Smooth muscle cell (in vitro differentiated cells): Measurements from ENCODE around the gene CTSZ. TPM values are rescaled to one million over a fixed set of nuclear protein-coding genes. Genes with fewer than 3 reads are reported as not detected.

Experiments used
- DNase-seq: peaks from one replicate; lab custom pipeline; 2025; ENCODE audit not compliant: unreplicated experiment; lab: John Stamatoyannopoulos, UW
- H2AFZ ChIP-seq: fragments of 200-600 bp; sonication (generic); 2 replicates; pipeline ENCODE4 v1.6.0; 2016; ENCODE audit warnings: antibody characterized with exemption, low read depth, mild to moderate bottlenecking
- H3F3A ChIP-seq: fragments of 200-600 bp; sonication (generic); 2 replicates; pipeline ENCODE4 v1.6.0; 2017; ENCODE audit warnings: antibody characterized with exemption, low read depth
- H3K27ac ChIP-seq: fragments of 200-600 bp; sonication (generic); 2 replicates; pipeline ENCODE4 v1.5.1; 2016; ENCODE audit warnings: low read depth, mild to moderate bottlenecking
- H3K27me3 ChIP-seq: fragments of 200-600 bp; sonication (generic); 2 replicates; pipeline ENCODE4 v1.6.1; 2016; ENCODE audit warnings: low read depth, mild to moderate bottlenecking
- H3K36me3 ChIP-seq: fragments of 200-600 bp; sonication (generic); 2 replicates; pipeline ENCODE4 v1.5.1; 2016; ENCODE audit warnings: low read depth
- H3K4me1 ChIP-seq: fragments of 200-600 bp; sonication (generic); 2 replicates; pipeline ENCODE4 v1.5.1; 2016; ENCODE audit warnings: low read depth
- H3K4me2 ChIP-seq: fragments of 200-600 bp; sonication (generic); 2 replicates; pipeline ENCODE4 v1.6.0; 2016; ENCODE audit warnings: mild to moderate bottlenecking
- H3K4me3 ChIP-seq: fragments of 200-600 bp; sonication (generic); 2 replicates; pipeline ENCODE4 v1.5.1; 2016; ENCODE audit warnings: mild to moderate bottlenecking
- H3K79me2 ChIP-seq: fragments of 200-600 bp; sonication (generic); 2 replicates; pipeline ENCODE4 v1.6.0; 2016; ENCODE audit warnings: low read depth, mild to moderate bottlenecking
- H3K9ac ChIP-seq: fragments of 200-600 bp; sonication (generic); 2 replicates; pipeline ENCODE4 v1.6.0; 2016; ENCODE audit warnings: low read depth
- H3K9me3 ChIP-seq: fragments of 200-600 bp; sonication (generic); replicated peaks from 2 replicates; pipeline ENCODE4 v1.5.1; 2016; ENCODE audit warnings: low read depth
- H4K20me1 ChIP-seq: fragments of 200-600 bp; sonication (generic); 2 replicates; pipeline ENCODE4 v1.6.0; 2016; ENCODE audit warnings: low read depth
- CTCF ChIP-seq: fragments of 200-600 bp; sonication (generic); IDR thresholded peaks from 2 replicates; pipeline ENCODE4 v1.5.1; 2017; ENCODE audit warnings: borderline replicate concordance, mild to moderate bottlenecking, antibody characterized with exemption; ENCODE audit not compliant: insufficient read depth, poor library complexity, severe bottlenecking
- WGBS: methylation state at CpG from one replicate; pipeline ENCODE4 v1.1.7; 2016; ENCODE audit warnings: low lambda C conversion rate; 5-methylcytosine and 5-hydroxymethylcytosine counted together
- polyA plus RNA-seq: library from polyadenylated mRNA; unstranded; fragments of >200 nt; fragmentation: Nextera tagmentation; extraction: Ambion mirVana; gene quantifications from 2 replicates; pipeline ENCODE4 v1.2.1, GENCODE V29; 2016
- total RNA-seq: library from RNA; depleted of rRNA; stranded (reverse); fragments of >200 nt; gene quantifications from 2 replicates; pipeline ENCODE4 v1.2.3, GENCODE V29; 2014

CTSZ gene
- total and polyA plus RNA-seq, 2 experiments from 2014 or later, result 12.7 to 151 TPM

GRCh38 chr20:59033093-59033492 is 26.0 kb upstream of the CTSZ start:
- Histone ChIP-seq H3K79me2 (peaks cover 46% of the 10 kb centered on the region), H3K4me1 (peaks cover 27% of the 10 kb centered on the region), H3K9me3 (no peaks in the 10 kb centered on the region), H3K27me3 (no peaks in the 10 kb centered on the region), H3K27ac (peak overlapping the region; percentile 71), H3F3A (peaks cover 19% of the 10 kb centered on the region), H4K20me1 (peaks cover 22% of the 10 kb centered on the region), H3K9ac (peak overlapping the region; percentile 94), H3K4me2 (peak overlapping the region; percentile 95), H2AFZ (peak overlapping the region; percentile 78), H3K36me3 (peaks cover 20% of the 10 kb centered on the region), H3K4me3 (peak overlapping the region; percentile 81)
- no peak for DNase-seq
- no peak for TF ChIP-seq CTCF
- 98% methylated on average over 1 of the region's 1 CpG for WGBS

GRCh38 chr20:59032713-59033059 is 25.6 kb upstream of the CTSZ start:
- H3K36me3 ChIP-seq, result peaks cover 18% of the 10 kb centered on the region
- peaks cover 46% of the 10 kb centered on the region for H3K79me2 ChIP-seq
- peak overlapping the region; percentile 71 for H3K27ac ChIP-seq
- no peaks in the 10 kb centered on the region for H3K9me3 ChIP-seq
- H3K27me3 ChIP-seq, result no peaks in the 10 kb centered on the region
- H4K20me1 ChIP-seq, result peaks cover 26% of the 10 kb centered on the region
- no peak for TF ChIP-seq CTCF
- H3K9ac ChIP-seq, result peak overlapping the region; percentile 94
- H3K4me1 ChIP-seq, result peaks cover 30% of the 10 kb centered on the region
- H3F3A ChIP-seq, result peaks cover 19% of the 10 kb centered on the region
- peak overlapping the region; percentile 95 for H3K4me2 ChIP-seq
- DNase-seq, result no peak
- H3K4me3 ChIP-seq, result peak overlapping the region; percentile 81
- 2% methylated on average over 13 of the region's 13 CpGs for WGBS
- H2AFZ ChIP-seq, result peak overlapping the region; percentile 78

DNA sequence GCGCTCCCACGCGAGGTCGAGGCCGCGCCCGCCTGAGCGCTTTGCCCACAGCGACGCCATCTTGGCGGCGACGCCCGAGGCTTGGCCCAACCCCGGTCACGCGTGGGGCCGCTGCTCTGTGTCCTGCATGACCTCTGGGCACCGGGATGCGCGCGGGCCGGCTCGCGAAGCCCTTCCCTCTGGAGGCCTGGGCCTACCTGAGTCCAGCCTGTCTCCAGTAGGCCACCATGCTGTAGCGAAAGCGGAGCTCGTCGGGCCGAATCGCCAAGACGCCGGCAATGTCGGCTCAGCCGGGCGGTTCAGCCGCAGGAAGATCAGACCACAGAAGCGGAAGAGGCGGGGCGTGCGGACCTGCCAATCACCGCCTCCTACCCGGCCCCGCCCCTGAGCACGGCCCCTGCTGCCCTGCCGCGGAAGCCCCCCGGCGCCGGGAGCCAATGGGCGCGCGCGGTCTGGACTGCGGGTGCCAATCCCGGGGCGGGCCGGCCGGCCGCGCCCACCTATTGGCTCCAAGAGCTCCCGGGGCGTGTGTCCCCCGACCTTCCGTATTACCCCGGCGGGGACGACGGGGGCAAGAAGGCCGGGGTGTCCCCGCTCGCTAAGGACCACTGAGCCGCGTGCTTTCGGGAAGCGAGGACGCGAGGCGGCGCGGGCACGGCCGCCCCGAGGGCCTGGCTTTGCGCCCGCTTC is 25.1 kb upstream of the CTSZ start, which contains the start of gene ATP5F1E:
ATP5F1E (minus strand) TSS at position 313 of the 690 bp plus-strand sequence; CDS start at position 229, 84 bp downstream.
- peak within 1 kb of the TSS; percentile 81 for H3K4me3 ChIP-seq
- peak within 1 kb of the TSS; percentile 94 for H3K9ac ChIP-seq
- peaks cover 30% of the 10 kb centered on the region for H3K4me1 ChIP-seq
- peaks cover 31% of the 10 kb centered on the region for H4K20me1 ChIP-seq
- H3K79me2 ChIP-seq, result peaks cover 47% of the 10 kb centered on the region
- H3K36me3 ChIP-seq, result peaks cover 14% of the 10 kb centered on the region
- peak within 1 kb of the TSS; percentile 84 for H3K27ac ChIP-seq
- H3K4me2 ChIP-seq, result peak within 1 kb of the TSS; percentile 95
- no peak for TF ChIP-seq CTCF
- under 1% methylated on average over 76 of the region's 86 CpGs for WGBS
- peak; percentile 82 for DNase-seq
- no peaks in the 10 kb centered on the region for H3K27me3 ChIP-seq
- no peaks in the 10 kb centered on the region for H3K9me3 ChIP-seq
- H3F3A ChIP-seq, result peaks cover 19% of the 10 kb centered on the region
- H2AFZ ChIP-seq, result peak within 1 kb of the TSS; percentile 78
